Neuronal stem cell (in vitro differentiated cells): ENCODE data around the gene SEC23A.
"Not testable (repeated sequence)": the region's sequence is repeated elsewhere in the genome, so short reads cannot be mapped to it uniquely, and the experiment has no call there.

ENCODE experiments used
- DNase-seq: peaks from one replicate; pipeline ENCODE4 v3.0.0-alpha.2; 2013; ENCODE audit warnings: low spot score
- H2AFZ ChIP-seq: one replicate; pipeline ENCODE4 v1.6.1; 2013; ENCODE audit warnings: mild to moderate bottlenecking, low read length, inconsistent platforms
- H2AK5ac ChIP-seq: 2 replicates; pipeline ENCODE4 v1.6.1; 2013; ENCODE audit warnings: low read depth, mild to moderate bottlenecking, inconsistent platforms, low read length, moderate library complexity, mixed read lengths
- H2BK120ac ChIP-seq: 2 replicates; pipeline ENCODE4 v1.6.1; 2013; ENCODE audit warnings: low read depth, mild to moderate bottlenecking, inconsistent platforms, low read length, moderate library complexity, mixed read lengths
- H2BK12ac ChIP-seq: one replicate; pipeline ENCODE4 v1.6.1; 2013; ENCODE audit warnings: low read length, inconsistent platforms
- H2BK15ac ChIP-seq: 2 replicates; pipeline ENCODE4 v1.6.1; 2013; ENCODE audit warnings: mild to moderate bottlenecking, low read length, inconsistent platforms, mixed read lengths
- H2BK5ac ChIP-seq: one replicate; pipeline ENCODE4 v1.6.1; 2013; ENCODE audit warnings: inconsistent platforms, mild to moderate bottlenecking, low read length, moderate library complexity
- H3K14ac ChIP-seq: one replicate; pipeline ENCODE4 v1.6.1; 2013; ENCODE audit warnings: low read length, inconsistent platforms
- H3K18ac ChIP-seq: 2 replicates; pipeline ENCODE4 v1.6.1; 2013; ENCODE audit warnings: low read length, inconsistent platforms
- H3K23ac ChIP-seq: 2 replicates; pipeline ENCODE4 v1.6.1; 2013; ENCODE audit warnings: low read depth, mild to moderate bottlenecking, mixed read lengths, low read length, inconsistent platforms; ENCODE audit not compliant: poor library complexity
- H3K27ac ChIP-seq: replicated peaks from 3 replicates; pipeline ENCODE4 v1.5.1; 2013; ENCODE audit warnings: low read length, inconsistent platforms
- H3K27me3 ChIP-seq, 3 experiments: 2 replicates each; pipeline ENCODE4 v1.6.1; 2013; ENCODE audit warnings: low read length in 3 of 3, mild to moderate bottlenecking in 2 of 3, inconsistent platforms in 1 of 3, low read depth in 1 of 3, mixed read lengths in 1 of 3, moderate library complexity in 1 of 3; ENCODE audit not compliant: control insufficient read depth in 3 of 3, insufficient read depth in 3 of 3
- H3K36me3 ChIP-seq, 2 donors: replicated peaks in 1 of 2; 2 replicates each; pipeline ENCODE4 v1.6.1; 2013; ENCODE audit warnings: low read length in 2 of 2; ENCODE audit not compliant: control insufficient read depth in 2 of 2, insufficient read depth in 2 of 2
- H3K4ac ChIP-seq: 2 replicates; pipeline ENCODE4 v1.6.1; 2013; ENCODE audit warnings: inconsistent platforms, mild to moderate bottlenecking, low read length, moderate library complexity
- H3K4me1 ChIP-seq, 2 donors: 1 replicate in 1 of 2; 2 replicates in 1 of 2; pipeline ENCODE4 v1.6.1; 2013; ENCODE audit warnings: low read length in 2 of 2, low read depth in 1 of 2; ENCODE audit not compliant: control insufficient read depth in 2 of 2, insufficient read depth in 1 of 2
- H3K4me2 ChIP-seq: one replicate; pipeline ENCODE4 v1.6.1; 2013; ENCODE audit warnings: mild to moderate bottlenecking, low read length, inconsistent platforms; ENCODE audit not compliant: insufficient read depth, poor library complexity, severe bottlenecking
- H3K4me3 ChIP-seq, 2 donors: 2 replicates each; pipeline ENCODE4 v1.5.1; 2013; ENCODE audit warnings: low read length in 2 of 2, mild to moderate bottlenecking in 2 of 2, inconsistent platforms in 1 of 2, moderate library complexity in 1 of 2
- H3K79me1 ChIP-seq: one replicate; pipeline ENCODE4 v1.6.1; 2013; ENCODE audit warnings: low read depth, mild to moderate bottlenecking, inconsistent platforms, low read length, moderate library complexity
- H3K9ac ChIP-seq: one replicate; pipeline ENCODE4 v1.6.1; 2013; ENCODE audit warnings: mild to moderate bottlenecking, low read depth, low read length, inconsistent platforms; ENCODE audit not compliant: poor library complexity
- H3K9me3 ChIP-seq, 2 donors: replicated peaks in 1 of 2; 2 replicates each; pipeline versions ENCODE3 to v1.6.1; 2013; ENCODE audit warnings: low read length in 2 of 2, mild to moderate bottlenecking in 2 of 2, inconsistent platforms in 1 of 2, low read depth in 1 of 2, mixed read lengths in 1 of 2, moderate library complexity in 1 of 2; ENCODE audit not compliant: control insufficient read depth in 2 of 2, insufficient read depth in 1 of 2
- H4K8ac ChIP-seq: one replicate; pipeline ENCODE4 v1.6.1; 2013; ENCODE audit warnings: low read depth, mild to moderate bottlenecking, inconsistent platforms, low read length, moderate library complexity
- H4K91ac ChIP-seq: one replicate; pipeline ENCODE4 v1.6.1; 2013; ENCODE audit warnings: low read length, low read depth, mild to moderate bottlenecking, inconsistent platforms; ENCODE audit not compliant: poor library complexity
- WGBS, 2 donors: extraction: QIAGEN DNeasy Blood & Tissue Kit; methylation state at CpG; one replicate each; pipeline ENCODE4 v1.1.7; 2013; ENCODE audit warnings: missing lambda C conversion rate in 2 of 2, mixed read lengths in 1 of 2; ENCODE audit not compliant: insufficient read length in 2 of 2, insufficient replicate concordance in 1 of 2; ENCODE audit errors: extremely low coverage in 2 of 2; 5-methylcytosine and 5-hydroxymethylcytosine counted together

The SEC23A gene

GRCh38 chr14:39014460-39014859 lies 88.6 kb downstream of the SEC23A start:
- Histone ChIP-seq H3K36me3 (no peaks in the 10 kb centered on the region), H3K4me2 (no peak overlapping the region), H3K23ac (no peak overlapping the region), H3K9ac (no peak overlapping the region), H3K9me3 (no peaks in the 10 kb centered on the region), H3K27ac (no peak overlapping the region), H2AFZ (no peak overlapping the region), H3K18ac (no peak overlapping the region), H4K8ac (no peak overlapping the region), H3K79me1 (no peaks in the 10 kb centered on the region), H4K91ac (no peak overlapping the region), H3K27me3 (no peaks in the 10 kb centered on the region), H2BK12ac (no peak overlapping the region), H2BK120ac (no peak overlapping the region), H3K4ac (no peak overlapping the region), H3K4me1 (peaks cover 0 to 3% of the 10 kb centered on the region in 2 donors), H2BK15ac (no peak overlapping the region), H2BK5ac (no peak overlapping the region), H2AK5ac (no peak overlapping the region), H3K4me3 (no peak overlapping the region), H3K14ac (no peak overlapping the region)
- DNase-seq: no peak
- no CpG with 5 or more reads among the region's 1 CpG for WGBS, 2 donors

DNA sequence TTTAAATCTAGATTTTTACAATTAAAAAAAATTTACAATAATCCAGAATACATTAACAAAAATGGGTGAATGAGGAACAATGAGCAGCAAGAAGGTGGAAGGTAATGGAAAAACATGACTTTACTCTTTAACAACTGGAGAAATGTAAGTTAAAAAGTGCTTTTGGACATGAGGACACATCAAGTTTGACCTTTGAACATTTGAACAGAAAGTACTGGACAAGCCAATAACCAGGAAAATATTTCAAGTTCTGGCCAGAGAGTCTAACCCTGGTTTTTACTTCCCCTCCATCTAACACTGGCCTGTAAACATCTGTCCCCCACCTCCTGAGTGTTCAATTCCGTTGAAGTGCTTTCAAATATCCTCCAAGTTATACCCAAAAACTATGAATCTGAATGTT lies 94.1 kb downstream of the SEC23A start:
- H2BK5ac ChIP-seq, H3K4me3 ChIP-seq, H3K27me3 ChIP-seq, H3K18ac ChIP-seq, H2BK15ac ChIP-seq, H3K4me2 ChIP-seq, H3K27ac ChIP-seq, H2BK120ac ChIP-seq, DNase-seq, H2AK5ac ChIP-seq, H3K14ac ChIP-seq, H2AFZ ChIP-seq, H2BK12ac ChIP-seq, H3K36me3 ChIP-seq, H3K9ac ChIP-seq, H3K4ac ChIP-seq, H3K79me1 ChIP-seq, H3K23ac ChIP-seq, H3K9me3 ChIP-seq, H4K8ac ChIP-seq, H3K4me1 ChIP-seq, H4K91ac ChIP-seq: not testable (repeated sequence)
- WGBS, 2 donors: no CpG with 5 or more reads among the region's 1 CpG

DNA sequence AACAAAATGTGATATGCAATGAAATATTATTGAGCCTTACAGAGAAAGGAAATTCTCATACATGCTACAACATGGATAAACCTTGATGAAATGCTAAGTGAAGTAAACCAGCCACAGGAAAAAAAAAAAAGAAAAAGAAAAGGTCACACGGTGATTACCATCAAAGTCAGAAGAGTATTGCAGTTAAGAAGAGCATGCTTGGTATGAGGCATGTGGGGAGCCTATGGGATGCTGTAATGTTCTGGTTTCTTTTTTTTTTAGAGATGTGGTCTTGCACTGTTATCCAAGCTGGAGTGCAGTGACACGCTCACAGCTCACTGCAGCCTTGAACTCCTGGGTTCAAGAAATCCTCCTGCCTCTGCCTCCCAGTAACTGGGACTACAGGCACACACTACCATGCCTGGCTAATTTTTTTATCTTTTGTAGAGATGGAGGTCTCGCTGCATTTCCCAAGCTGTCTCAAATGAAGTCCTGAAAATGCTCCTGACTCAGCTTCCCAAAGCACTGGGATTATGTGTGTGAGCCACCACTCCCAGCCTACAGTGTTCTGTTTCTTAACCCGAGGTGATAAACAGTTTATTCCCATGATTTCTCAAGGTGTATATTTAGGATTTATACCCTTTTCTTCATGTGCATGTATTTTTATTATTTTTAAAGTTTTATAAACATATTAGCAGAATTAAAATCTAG lies 96.2 kb downstream of the SEC23A start:
- Histone ChIP-seq H3K79me1 (no peaks in the 10 kb centered on the region), H3K23ac (no peak overlapping the region), H2BK5ac (no peak overlapping the region), H3K4me1 (no peaks in the 10 kb centered on the region), H4K91ac (no peak overlapping the region), H3K4me3 (no peak overlapping the region), H3K4ac (no peak overlapping the region), H4K8ac (no peak overlapping the region), H3K9ac (no peak overlapping the region), H3K36me3 (no peaks in the 10 kb centered on the region), H3K9me3 (no peaks in the 10 kb centered on the region), H3K27ac (no peak overlapping the region), H2BK15ac (no peak overlapping the region), H2AFZ (no peak overlapping the region), H3K4me2 (no peak overlapping the region), H2BK120ac (no peak overlapping the region), H3K27me3 (no peaks in the 10 kb centered on the region), H3K18ac (no peak overlapping the region), H2AK5ac (no peak overlapping the region), H3K14ac (no peak overlapping the region), H2BK12ac (no peak overlapping the region)
- no CpG with 5 or more reads among the region's 4 CpGs for WGBS, 2 donors
- no peak for DNase-seq

GRCh38 chr14:39005044-39005880 lies 97.8 kb downstream of the SEC23A start:
- Histone ChIP-seq H2BK5ac (no peak overlapping the region), H3K4ac (no peak overlapping the region), H2BK12ac (no peak overlapping the region), H3K27ac (no peak overlapping the region), H2AK5ac (no peak overlapping the region), H3K23ac (no peak overlapping the region), H3K79me1 (no peaks in the 10 kb centered on the region), H4K8ac (no peak overlapping the region), H3K9ac (no peak overlapping the region), H3K4me1 (no peaks in the 10 kb centered on the region), H3K27me3 (no peaks in the 10 kb centered on the region), H3K14ac (no peak overlapping the region), H3K36me3 (no peaks in the 10 kb centered on the region), H3K9me3 (no peaks in the 10 kb centered on the region), H2BK15ac (no peak overlapping the region), H3K18ac (no peak overlapping the region), H3K4me3 (no peak overlapping the region), H2AFZ (no peak overlapping the region), H3K4me2 (no peak overlapping the region), H4K91ac (no peak overlapping the region), H2BK120ac (no peak overlapping the region)
- WGBS, 2 donors: no CpG with 5 or more reads among the region's 8 CpGs
- DNase-seq: no peak
